ENCODE results near the gene PLCXD3.

DNA sequence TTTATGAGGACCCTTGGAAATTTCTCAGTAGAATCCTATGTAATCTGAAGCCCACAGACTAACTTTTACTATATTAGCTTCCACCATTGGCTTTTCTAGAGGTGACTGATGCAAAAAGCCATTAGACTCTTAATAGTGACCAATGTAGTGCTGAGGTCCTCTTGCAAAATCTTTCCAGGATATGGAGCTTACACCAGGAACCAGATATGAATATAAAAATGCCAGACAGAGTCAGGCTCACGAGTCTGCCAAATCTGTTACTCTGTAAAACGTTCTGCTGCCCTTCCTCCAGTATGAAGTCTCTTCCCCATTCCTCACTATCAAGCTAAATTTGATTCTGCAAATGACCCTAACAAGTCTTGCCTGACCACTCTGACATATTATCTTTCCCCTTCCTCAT is 223.7 kb downstream of the PLCXD3 start:
- no peak for TF ChIP-seq POLR2A (IDR thresholded peaks at IDR 0.05)
- TF ChIP-seq, protein P1, sequence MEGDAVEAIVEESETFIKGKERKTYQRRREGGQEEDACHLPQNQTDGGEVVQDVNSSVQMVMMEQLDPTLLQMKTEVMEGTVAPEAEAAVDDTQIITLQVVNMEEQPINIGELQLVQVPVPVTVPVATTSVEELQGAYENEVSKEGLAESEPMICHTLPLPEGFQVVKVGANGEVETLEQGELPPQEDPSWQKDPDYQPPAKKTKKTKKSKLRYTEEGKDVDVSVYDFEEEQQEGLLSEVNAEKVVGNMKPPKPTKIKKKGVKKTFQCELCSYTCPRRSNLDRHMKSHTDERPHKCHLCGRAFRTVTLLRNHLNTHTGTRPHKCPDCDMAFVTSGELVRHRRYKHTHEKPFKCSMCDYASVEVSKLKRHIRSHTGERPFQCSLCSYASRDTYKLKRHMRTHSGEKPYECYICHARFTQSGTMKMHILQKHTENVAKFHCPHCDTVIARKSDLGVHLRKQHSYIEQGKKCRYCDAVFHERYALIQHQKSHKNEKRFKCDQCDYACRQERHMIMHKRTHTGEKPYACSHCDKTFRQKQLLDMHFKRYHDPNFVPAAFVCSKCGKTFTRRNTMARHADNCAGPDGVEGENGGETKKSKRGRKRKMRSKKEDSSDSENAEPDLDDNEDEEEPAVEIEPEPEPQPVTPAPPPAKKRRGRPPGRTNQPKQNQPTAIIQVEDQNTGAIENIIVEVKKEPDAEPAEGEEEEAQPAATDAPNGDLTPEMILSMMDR (IDR thresholded peaks at IDR 0.05), result no peak
